ENCODE results near the gene SLC6A13.

Gene SLC6A13

DNA sequence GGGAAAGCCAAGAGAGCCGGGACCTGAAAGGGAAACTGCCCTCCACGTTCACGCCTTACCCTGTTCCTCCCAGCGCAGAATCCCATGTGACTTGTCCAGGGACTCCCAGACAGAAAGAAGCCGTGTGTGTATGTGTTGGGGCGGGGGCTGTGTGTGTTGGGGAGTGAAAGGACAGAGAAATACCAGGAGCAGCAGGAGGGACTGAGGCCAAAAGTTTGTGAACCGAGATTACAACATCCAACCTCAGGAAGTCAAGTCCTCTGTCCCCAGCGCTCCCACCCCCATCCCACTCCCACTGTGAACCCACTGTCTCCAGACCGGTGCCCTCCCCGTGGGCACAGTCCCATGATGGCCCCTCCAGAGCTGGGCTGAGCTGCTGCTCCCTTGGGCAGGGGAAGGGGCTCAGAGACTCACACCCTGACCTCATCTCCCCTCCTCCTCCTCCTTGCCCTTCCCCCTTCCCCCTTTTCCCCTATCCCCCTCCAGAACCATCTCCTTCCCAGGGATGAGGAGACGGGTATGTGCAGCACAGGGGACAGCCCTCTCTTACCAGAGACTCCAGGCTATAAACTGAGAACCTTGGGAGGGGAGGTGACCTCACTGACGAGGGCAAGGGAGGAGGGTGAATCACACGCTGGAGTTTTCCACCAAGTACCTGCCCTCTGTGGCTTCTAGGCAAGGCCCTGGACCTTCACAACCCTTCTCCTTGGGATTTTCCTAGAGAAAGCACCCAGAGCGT is 48.5 kb downstream of the SLC6A13 start, which contains the start of gene SLC6A12:
Gene SLC6A12, minus strand, starts transcription at position 155 of the 739 bp plus-strand sequence. CDS start 4,171 bp downstream, outside the sequence.
- DNase-seq (ENCODE audit: low read depth in 2 of 2): no peak

DNA sequence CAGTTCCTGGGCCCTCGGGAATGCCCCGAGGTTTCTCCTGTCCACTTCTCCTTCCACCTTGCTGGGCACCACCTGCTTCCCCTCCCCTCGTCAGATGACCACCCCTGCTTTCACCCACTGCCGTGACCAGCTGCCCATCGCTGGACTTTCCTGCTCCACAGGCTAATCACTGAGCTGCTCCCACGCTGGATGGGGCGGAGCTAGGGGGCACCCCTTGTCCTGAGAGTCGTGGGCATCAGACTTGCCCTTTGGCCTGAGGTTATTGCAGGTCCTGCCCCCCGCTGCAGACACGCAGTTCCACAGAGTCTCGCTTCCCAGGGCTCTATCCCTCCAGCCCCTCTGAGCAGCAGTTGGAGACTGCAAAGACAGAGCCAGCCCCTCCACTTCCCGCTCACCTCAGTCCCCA is 49.1 kb downstream of the SLC6A13 start:
- DNase-seq (ENCODE audit: low read depth in 2 of 2): no peak

- DNase-seq (ENCODE audit: low read depth in 2 of 2): no peak
Observed at GRCh38 chr12:212715-213526, 49.7 kb downstream of the SLC6A13 start.

DNA sequence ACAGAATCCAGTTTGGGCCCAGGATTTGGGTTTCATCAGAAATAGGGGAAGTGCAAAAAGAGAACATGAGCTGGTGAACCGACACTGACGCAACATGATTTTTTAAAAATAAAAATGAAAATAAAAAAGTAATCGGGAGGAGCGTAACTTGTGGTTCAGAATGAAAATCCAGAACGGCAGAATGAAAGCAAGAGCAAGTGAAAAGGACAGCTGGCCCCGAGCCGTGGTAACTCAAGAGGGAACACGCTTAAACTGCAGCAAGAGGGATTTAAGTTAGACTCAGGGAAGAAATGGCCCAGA is 50.3 kb downstream of the SLC6A13 start:
- no peak for DNase-seq (ENCODE audit: low read depth in 2 of 2)

DNA sequence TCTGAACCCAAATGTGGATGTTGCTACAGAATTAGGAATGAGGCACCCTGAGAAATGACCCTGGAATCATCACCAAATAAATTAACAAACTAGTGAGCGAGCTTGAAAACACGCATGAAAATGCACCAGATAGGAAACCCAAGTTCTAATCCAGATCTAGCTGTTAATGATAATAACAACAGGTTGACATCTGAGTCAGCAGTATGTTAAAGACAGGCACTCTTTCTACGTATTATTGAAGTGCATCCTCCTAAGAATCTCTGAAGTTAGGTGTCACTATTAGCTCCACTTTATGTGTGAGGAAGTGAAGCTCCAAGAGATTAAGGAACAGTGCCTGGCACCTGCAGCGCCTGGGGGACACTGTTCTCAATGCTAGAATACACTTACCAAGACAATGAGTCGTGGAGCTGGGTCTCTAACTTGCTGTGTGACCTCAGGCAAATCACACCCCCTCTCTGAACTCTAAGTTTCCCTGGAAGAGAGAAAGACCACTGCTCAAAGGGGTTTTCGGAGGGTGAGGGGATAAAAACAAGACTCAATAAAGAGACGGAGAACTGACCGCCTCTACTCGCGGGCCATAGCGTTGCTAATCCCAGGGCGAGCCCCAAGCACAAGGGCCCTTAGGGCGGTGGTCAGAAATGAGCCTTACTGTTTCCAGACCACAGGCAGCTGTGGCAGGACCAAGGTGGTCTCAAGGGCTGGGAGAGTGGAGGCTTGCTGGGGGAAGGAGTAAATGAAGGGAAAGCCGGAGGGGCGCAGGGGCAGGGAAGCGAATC is 50.8 kb downstream of the SLC6A13 start:
- DNase-seq (ENCODE audit: low read depth in 2 of 2): no peak

- no peak for DNase-seq (ENCODE audit: low read depth in 2 of 2)
Observed at GRCh38 chr12:211142-211465, 51.5 kb downstream of the SLC6A13 start.

- no peak for DNase-seq (ENCODE audit: low read depth in 2 of 2)
Observed at GRCh38 chr12:210277-211141, 52.1 kb downstream of the SLC6A13 start.

DNA sequence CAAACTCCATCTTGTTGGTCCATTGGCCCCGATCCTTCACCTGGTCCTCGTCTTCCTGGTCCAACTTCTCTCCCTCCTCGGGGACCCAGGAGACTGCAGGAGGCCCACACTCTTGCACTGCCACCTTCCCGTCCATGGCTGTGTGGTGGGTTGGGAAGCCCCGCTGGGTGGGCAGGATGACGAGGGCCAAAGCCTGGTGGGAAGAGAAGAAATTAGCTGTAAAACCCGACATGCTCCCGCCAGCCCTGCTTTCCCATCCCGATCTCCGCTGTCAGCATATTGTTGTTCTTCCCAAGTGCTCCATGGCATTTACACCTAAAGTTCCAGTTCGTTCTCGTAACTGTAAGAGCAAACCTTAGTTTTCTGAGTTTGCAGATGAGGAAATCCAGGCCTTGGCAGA is 52.8 kb downstream of the SLC6A13 start:
- no peak for DNase-seq (ENCODE audit: low read depth in 2 of 2)

- DNase-seq (ENCODE audit: low read depth in 2 of 2): no peak
Observed at GRCh38 chr12:209246-209645, 53.4 kb downstream of the SLC6A13 start.

DNA sequence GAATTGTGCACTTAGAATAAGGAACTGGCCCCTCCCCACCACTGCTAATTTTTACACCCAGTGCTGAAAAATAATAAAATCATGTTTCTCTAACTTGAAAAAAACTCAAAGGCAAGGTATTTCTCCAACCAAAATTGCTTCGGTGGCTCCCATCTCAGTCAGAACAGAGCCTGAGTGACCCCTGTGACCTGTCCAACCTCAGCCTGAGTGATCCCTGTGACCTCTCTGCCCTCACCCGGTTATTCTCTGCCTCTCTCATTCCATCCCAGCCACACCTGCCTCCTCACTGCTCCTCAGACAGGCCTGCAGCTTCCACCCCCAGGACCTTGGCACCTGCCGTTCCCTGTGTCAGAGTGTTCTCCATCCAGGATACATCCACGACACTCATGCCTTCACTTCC is 53.8 kb downstream of the SLC6A13 start:
- no peak for DNase-seq (ENCODE audit: low read depth in 2 of 2)

DNA sequence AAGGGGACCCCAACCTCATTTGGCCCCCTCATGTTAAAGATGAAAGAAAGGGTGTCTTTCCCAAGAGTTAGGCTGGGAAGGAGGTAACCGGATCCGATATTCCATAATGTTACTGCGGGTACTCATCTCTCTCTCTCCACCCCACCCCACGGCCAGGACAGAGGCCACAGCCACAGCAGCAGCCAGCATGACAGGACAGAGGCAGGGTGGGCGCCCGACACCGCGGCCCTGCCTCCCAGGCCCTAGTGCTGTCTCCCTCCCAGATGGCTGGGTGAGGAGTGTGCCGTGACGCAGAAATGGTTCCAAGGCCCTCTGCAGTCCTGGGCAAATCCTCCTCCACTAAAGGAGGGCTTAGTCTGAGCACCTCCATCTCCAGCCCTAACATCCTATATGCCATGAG is 54.8 kb downstream of the SLC6A13 start:
- no peak for DNase-seq (ENCODE audit: low read depth in 2 of 2)

DNA sequence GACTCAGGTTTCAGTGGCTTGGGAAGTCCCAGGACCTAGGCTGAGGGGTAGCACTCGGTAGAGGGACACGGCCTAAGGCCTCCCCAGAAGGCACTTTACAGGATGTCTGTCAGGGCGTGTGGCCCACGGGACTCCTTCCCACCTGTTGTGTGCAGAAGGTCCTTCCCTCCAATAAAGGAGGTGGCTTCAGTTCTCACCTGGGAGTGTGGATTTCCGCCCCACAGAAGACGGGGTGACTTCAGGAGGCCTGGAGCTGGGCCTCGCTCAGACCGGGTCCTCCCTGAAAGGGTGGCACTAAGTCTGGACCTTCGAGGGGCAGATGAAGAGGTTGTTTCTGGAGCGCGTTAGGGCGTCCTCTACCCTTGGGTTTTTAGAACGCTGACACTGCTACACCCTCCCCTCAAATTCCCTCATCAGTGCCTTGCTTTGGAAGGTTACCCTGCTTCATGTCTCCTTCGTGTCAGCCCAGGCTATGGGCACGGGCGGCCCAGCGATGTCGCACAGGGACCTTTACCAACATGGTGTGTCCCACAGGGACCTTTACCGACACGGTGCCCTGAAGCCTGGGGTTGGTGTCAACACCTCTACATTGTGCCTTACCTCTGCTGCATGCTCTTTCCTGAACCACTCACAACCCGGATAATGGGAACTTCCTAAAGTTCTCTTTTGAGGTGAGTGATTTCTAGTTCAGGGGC is 55.7 kb downstream of the SLC6A13 start:
- DNase-seq (ENCODE audit: low read depth in 2 of 2): no peak

DNA sequence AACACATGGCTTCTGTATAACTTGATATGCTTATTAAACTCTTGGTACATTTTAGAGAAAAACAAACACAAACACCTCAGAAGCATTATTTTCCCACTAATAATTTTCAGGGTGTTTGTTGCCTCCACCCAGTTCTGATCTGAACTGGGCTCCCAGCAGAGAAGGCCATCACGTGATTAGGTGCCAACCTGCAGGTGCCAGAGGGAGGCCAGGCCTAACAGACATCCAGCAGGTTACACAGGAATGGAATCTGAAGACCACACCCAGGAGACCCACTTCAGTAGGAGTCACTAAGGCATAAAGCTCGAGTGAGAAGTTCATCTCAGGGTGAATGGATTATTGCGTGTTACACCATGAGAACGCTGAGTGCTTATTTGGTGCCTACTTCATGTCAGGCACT is 57.6 kb downstream of the SLC6A13 start:
- DNase-seq (ENCODE audit: low read depth in 2 of 2): no peak

DNA sequence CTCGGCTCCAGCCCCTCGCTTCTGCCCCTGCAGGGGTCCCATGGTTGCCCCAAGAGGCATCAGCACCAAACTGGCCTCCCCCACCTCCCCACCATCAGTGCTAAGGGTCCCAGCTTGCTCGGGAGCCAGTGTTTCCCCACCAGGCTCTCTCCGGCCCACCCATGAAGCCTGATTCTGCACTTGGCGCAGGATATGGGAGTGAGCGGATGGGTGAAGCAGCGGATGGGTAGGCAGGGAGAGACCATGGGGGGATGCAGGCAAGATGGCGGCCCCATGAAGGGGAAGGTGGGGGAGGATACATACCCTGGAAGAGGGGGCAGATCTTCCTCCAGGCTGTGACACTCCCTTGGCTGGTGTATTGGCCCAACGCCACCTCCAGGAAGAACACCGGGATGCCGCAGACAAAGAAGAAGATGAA is 58.4 kb downstream of the SLC6A13 start:
- DNase-seq (ENCODE audit: low read depth in 2 of 2): no peak

DNA sequence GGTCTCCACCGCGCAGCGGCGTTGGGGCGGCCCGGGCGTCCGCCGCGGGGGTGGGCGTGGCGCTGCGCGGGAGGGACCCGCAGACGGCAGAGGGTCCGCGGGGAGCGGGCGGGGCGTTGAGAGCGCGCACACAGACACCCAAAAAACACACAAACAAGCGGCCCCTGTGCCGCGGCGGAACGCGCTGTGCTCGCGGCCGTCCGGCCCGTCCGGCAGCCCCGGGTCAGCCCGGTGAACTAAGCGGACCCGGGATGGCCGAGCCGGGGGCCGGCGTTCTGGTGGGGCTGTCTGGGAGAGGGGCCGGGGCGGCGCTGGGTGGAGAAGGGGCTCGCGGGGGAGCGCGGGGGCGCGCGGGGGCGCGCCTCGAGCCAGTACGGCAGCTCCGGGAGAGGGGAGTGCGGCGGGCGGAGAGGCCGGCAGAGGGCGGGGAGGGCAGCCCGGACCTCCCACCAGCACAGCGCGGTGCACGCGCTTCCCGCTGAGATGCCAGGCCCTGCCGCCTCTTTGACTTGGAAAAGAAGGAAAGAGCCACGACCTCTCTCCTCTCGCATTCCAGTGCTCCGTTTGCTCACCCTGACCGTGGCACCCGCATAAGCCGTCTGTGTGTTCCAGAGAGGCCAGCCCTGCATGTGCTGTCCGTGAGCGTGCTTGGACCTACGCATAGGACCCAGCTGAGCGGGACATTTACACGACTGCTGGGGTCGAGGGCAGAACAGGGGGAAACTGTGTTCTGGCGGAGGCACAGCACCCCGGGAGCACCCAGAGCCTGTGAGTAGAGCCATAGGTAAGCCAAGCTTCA is 59.0 kb downstream of the SLC6A13 start:
- DNase-seq (ENCODE audit: low read depth in 2 of 2): no peak

DNA sequence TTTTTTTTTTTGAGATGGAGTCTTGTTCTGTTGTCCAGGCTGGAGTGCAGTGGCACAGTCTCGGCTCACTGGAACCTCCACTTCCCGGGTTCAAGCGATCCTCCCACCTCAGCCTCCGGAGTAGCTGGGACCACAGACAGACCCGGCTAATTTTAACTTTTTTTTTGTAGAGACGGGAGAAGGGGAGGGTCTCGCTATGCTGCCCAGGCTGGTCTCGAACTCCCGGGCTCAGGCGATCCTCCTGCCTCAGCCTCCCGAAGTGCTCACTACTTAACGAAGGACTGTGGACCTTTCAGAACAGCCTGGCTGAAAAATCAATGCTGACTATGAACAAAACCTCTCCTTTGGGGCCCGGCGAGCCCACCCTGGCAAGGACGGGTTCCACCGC is 59.6 kb downstream of the SLC6A13 start:
- DNase-seq (ENCODE audit: low read depth in 2 of 2): no peak

- DNase-seq (ENCODE audit: low read depth in 2 of 2): no peak
Observed at GRCh38 chr12:202081-202731, 60.4 kb downstream of the SLC6A13 start.

DNA sequence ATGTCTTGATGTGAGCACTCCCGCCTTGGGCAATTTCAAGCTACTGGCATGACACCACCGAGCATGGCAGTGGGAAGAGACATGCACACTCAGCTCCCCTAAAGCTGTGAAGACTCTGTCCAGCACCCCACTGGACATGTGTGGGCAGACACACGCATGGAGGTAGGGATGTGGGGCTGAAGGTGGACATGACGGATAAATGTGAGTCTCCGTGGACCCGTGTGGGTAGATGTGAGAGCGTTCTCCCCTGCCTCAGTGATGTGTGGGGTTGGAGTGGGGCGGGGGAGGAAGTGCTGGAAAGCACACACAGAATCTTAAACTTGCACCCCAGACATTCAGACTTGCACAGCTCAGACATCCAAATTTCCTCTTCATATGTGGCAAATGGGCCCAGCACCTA is 61.3 kb downstream of the SLC6A13 start:
- no peak for DNase-seq (ENCODE audit: low read depth in 2 of 2)

DNA sequence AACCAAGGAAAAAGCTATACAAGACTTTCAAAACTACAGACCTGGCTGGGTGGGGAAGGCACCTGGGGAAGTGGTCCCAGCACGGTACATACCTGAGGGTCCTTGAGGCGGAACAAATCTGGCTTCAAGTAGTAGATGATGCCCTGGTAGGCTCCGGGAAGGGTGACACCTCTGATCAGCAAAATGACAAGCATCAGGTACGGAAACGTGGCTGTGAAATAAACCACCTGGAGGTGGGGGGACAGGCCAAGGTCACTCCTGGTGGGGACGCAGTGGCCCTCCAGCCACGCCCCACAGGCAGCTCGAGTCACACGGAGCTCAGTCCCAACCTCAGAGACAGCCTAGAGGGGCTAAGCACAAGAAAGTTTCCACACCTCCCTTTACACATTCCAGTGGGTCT is 63.9 kb downstream of the SLC6A13 start:
- DNase-seq (ENCODE audit: low read depth in 2 of 2): no peak

Data from stimulated activated CD8-positive, alpha-beta memory T cell treated with anti-CD3 and anti-CD28 coated beads, Interleukin-2, amount 100 ng/mL, for 1 hour (primary cell).